Measurements from ENCODE around the gene IFI30. TPM values are rescaled to one million over a fixed set of nuclear protein-coding genes. Genes with fewer than 3 reads are reported as not detected.

Gene IFI30
- total RNA-seq, 1 donor from 2014 or later, result not detected

- DNase-seq (ENCODE audit: low read depth, low spot score), result peak; percentile 100
- no peaks in the 10 kb centered on the region for H3K9me3 Mint-ChIP-seq
- H3K27me3 Mint-ChIP-seq (ENCODE audit: low read depth), result no peaks in the 10 kb centered on the region
- no peaks in the 10 kb centered on the region for H3K36me3 Mint-ChIP-seq (ENCODE audit: low read depth)
- peak within 1 kb of the TSS; percentile 91 for H3K4me3 Mint-ChIP-seq
- peak within 1 kb of the TSS; percentile 99 for H3K27ac Mint-ChIP-seq (ENCODE audit: unreplicated experiment)
- no peak for TF ChIP-seq CTCF (conservative IDR thresholded peaks at IDR 0.05)
- H3K4me1 Mint-ChIP-seq, result peaks cover 31% of the 10 kb centered on the region
These were observed 20.6 kb upstream of the IFI30 start, which contains the start of gene PIK3R2 for GRCh38 chr19:18152817-18153555. Gene PIK3R2 (plus strand): TSS chr19:18153163. CDS start chr19:18155880, 2,717 bp downstream.

GRCh38 chr19:18153556-18154134 is 20.0 kb upstream of the IFI30 start:
- H3K27me3 Mint-ChIP-seq (ENCODE audit: low read depth), result no peaks in the 10 kb centered on the region
- H3K9me3 Mint-ChIP-seq, result no peaks in the 10 kb centered on the region
- peaks cover 33% of the 10 kb centered on the region for H3K4me1 Mint-ChIP-seq
- no peaks in the 10 kb centered on the region for H3K36me3 Mint-ChIP-seq (ENCODE audit: low read depth)
- H3K27ac Mint-ChIP-seq (ENCODE audit: unreplicated experiment), result no peak overlapping the region
- H3K4me3 Mint-ChIP-seq, result peak overlapping the region; percentile 91
- TF ChIP-seq CTCF (conservative IDR thresholded peaks at IDR 0.05), result no peak
- DNase-seq (ENCODE audit: low read depth, low spot score), result no peak

- peak overlapping the region; percentile 91 for H3K4me3 Mint-ChIP-seq
- H3K27ac Mint-ChIP-seq (ENCODE audit: unreplicated experiment), result no peak overlapping the region
- DNase-seq (ENCODE audit: low read depth, low spot score), result no peak
- no peak for TF ChIP-seq CTCF (conservative IDR thresholded peaks at IDR 0.05)
- no peaks in the 10 kb centered on the region for H3K9me3 Mint-ChIP-seq
- H3K27me3 Mint-ChIP-seq (ENCODE audit: low read depth), result no peaks in the 10 kb centered on the region
- H3K36me3 Mint-ChIP-seq (ENCODE audit: low read depth), result peaks cover under 1% of the 10 kb centered on the region
- H3K4me1 Mint-ChIP-seq, result peaks cover 36% of the 10 kb centered on the region
These were observed 18.2 kb upstream of the IFI30 start for GRCh38 chr19:18155095-18156087.

- H3K4me1 Mint-ChIP-seq, result peaks cover 37% of the 10 kb centered on the region
- H3K4me3 Mint-ChIP-seq, result peak overlapping the region; percentile 59
- no peak overlapping the region for H3K27ac Mint-ChIP-seq (ENCODE audit: unreplicated experiment)
- DNase-seq (ENCODE audit: low read depth, low spot score), result no peak
- peaks cover 2% of the 10 kb centered on the region for H3K36me3 Mint-ChIP-seq (ENCODE audit: low read depth)
- H3K27me3 Mint-ChIP-seq (ENCODE audit: low read depth), result no peaks in the 10 kb centered on the region
- H3K9me3 Mint-ChIP-seq, result no peaks in the 10 kb centered on the region
- TF ChIP-seq CTCF (conservative IDR thresholded peaks at IDR 0.05), result no peak
These were observed 17.3 kb upstream of the IFI30 start for GRCh38 chr19:18156268-18156667.

GRCh38 chr19:18156841-18157464 is 16.7 kb upstream of the IFI30 start:
- Mint-ChIP-seq H3K4me3 (peak overlapping the region; percentile 70), H3K9me3 (no peaks in the 10 kb centered on the region), H3K27ac (ENCODE audit: unreplicated experiment) (no peak overlapping the region), H3K36me3 (ENCODE audit: low read depth) (peaks cover 2% of the 10 kb centered on the region), H3K4me1 (peaks cover 41% of the 10 kb centered on the region), H3K27me3 (ENCODE audit: low read depth) (no peaks in the 10 kb centered on the region)
- no peak for DNase-seq (ENCODE audit: low read depth, low spot score)
- TF ChIP-seq CTCF (conservative IDR thresholded peaks at IDR 0.05), result no peak
